Tibial nerve (tissue), 3 donors: ENCODE data around the gene SAMD14.

Experiments
- POLR2A ChIP-seq, 2 donors: fragments of 450-650 bp; IDR thresholded peaks; one replicate each; pipeline ENCODE4 v1.6.1; 2017; ENCODE audit warnings: antibody characterized with exemption in 2 of 2, mild to moderate bottlenecking in 2 of 2, moderate library complexity in 2 of 2
- TF ChIP-seq, protein P1 (sequence below), 5 experiments: fragments of 200-600 bp in 3 of 5; fragments of 450-650 bp in 2 of 5; sonication (generic) in 3 of 5; IDR thresholded peaks; one replicate each; pipeline ENCODE4 v1.5.1; 2016 to 2019; ENCODE audit warnings: antibody characterized with exemption in 5 of 5, mild to moderate bottlenecking in 3 of 5, moderate library complexity in 2 of 5

DNA sequence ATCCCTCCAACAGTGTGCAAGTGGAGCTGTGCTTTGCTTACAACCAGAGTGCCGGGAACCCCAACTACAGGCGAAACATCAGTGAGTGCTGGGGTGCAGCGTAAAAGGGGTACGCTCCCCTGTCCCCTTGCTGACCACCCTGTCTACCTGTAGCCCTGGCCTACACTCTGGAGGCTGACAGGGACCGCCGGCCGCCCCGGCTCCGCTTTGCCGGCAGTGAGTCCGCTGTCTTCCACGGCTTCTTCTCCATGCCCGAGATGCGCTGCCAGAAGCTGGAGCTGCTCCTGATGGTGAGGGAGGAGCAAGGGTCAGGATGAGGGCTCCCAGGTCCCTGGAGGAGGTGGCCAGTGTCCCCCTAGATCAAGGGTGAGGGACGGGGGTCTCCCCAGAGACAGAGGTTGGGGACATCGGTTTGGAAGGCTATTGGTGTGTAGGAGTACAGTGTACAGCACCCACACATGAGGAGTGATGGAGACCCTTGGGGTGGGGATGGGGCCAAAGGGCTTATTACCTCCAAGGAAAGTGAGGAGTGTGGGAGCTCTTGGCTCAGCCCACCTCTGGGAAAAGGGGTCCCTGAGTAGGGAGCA is 54.4 kb downstream of the SAMD14 start:
- TF ChIP-seq, protein P1, sequence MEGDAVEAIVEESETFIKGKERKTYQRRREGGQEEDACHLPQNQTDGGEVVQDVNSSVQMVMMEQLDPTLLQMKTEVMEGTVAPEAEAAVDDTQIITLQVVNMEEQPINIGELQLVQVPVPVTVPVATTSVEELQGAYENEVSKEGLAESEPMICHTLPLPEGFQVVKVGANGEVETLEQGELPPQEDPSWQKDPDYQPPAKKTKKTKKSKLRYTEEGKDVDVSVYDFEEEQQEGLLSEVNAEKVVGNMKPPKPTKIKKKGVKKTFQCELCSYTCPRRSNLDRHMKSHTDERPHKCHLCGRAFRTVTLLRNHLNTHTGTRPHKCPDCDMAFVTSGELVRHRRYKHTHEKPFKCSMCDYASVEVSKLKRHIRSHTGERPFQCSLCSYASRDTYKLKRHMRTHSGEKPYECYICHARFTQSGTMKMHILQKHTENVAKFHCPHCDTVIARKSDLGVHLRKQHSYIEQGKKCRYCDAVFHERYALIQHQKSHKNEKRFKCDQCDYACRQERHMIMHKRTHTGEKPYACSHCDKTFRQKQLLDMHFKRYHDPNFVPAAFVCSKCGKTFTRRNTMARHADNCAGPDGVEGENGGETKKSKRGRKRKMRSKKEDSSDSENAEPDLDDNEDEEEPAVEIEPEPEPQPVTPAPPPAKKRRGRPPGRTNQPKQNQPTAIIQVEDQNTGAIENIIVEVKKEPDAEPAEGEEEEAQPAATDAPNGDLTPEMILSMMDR (IDR thresholded peaks at IDR 0.05): no peak
- no peak for TF ChIP-seq POLR2A (IDR thresholded peaks at IDR 0.05)
